ENCODE measurements around the gene DBX2. TPM values are rescaled to one million over a fixed set of nuclear protein-coding genes. Genes with fewer than 3 reads are reported as not detected.
A peak's percentile ranks its signal among the peaks of the same experiment; 100 is the strongest.

Gene DBX2
- total RNA-seq, 1 experiment from 2014 or later = 0.37 TPM

- Histone ChIP-seq H3K4me1 (ENCODE audit: insufficient read depth, low read length, poor library complexity, severe bottlenecking) (no peaks in the 10 kb centered on the region), H3K27ac (ENCODE audit: low read depth, low read length, poor library complexity, severe bottlenecking) (no peak overlapping the region), H3K36me3 (ENCODE audit: insufficient read depth, low read length, poor library complexity, severe bottlenecking) (no peaks in the 10 kb centered on the region), H3K27me3 (replicated peaks; ENCODE audit: insufficient read depth, low read depth, low read length, poor library complexity) (no peaks in the 10 kb centered on the region), H3K9me3 (ENCODE audit: low read depth, low read length, poor library complexity, severe bottlenecking) (no peaks in the 10 kb centered on the region), H3K4me3 (ENCODE audit: low read depth, low read length, poor library complexity, severe bottlenecking) (no peak overlapping the region)
- no peak for DNase-seq (ENCODE audit: low spot score)
- TF ChIP-seq EZH2 (IDR thresholded peaks at IDR 0.05; ENCODE audit: borderline replicate concordance, low read depth, low read length, poor library complexity, severe bottlenecking) (no peak), CTCF (conservative IDR thresholded peaks at IDR 0.05; ENCODE audit: low read depth, low read length) (no peak)
- CTCF ChIA-PET = no interaction called here
- intact Hi-C loops (cut with micrococcal nuclease; ENCODE audit: unreplicated experiment) = no loop called here
- POLR2A ChIA-PET (ENCODE audit: low non-redundant PET) = no interaction called here
- BruUV-seq (replicated peaks) = no TSS peak
Measured at GRCh38 chr12:45065125-45065626, 14.3 kb upstream of the DBX2 start.

- intact Hi-C loops (cut with micrococcal nuclease; ENCODE audit: unreplicated experiment) = no loop called here
- POLR2A ChIA-PET (ENCODE audit: low non-redundant PET) = no interaction called here
- TF ChIP-seq CTCF (conservative IDR thresholded peaks at IDR 0.05; ENCODE audit: low read depth, low read length) (no peak), EZH2 (IDR thresholded peaks at IDR 0.05; ENCODE audit: borderline replicate concordance, low read depth, low read length, poor library complexity, severe bottlenecking) (no peak)
- no peaks in the 10 kb centered on the region for H3K4me1 ChIP-seq (ENCODE audit: insufficient read depth, low read length, poor library complexity, severe bottlenecking)
- H3K4me3 ChIP-seq (ENCODE audit: low read depth, low read length, poor library complexity, severe bottlenecking) = no peak overlapping the region
- H3K36me3 ChIP-seq (ENCODE audit: insufficient read depth, low read length, poor library complexity, severe bottlenecking) = no peaks in the 10 kb centered on the region
- no peak overlapping the region for H3K27ac ChIP-seq (ENCODE audit: low read depth, low read length, poor library complexity, severe bottlenecking)
- no TSS peak for BruUV-seq (replicated peaks)
- no peak for DNase-seq (ENCODE audit: low spot score)
- CTCF ChIA-PET = no interaction called here
- H3K9me3 ChIP-seq (ENCODE audit: low read depth, low read length, poor library complexity, severe bottlenecking) = no peaks in the 10 kb centered on the region
- H3K27me3 ChIP-seq (replicated peaks; ENCODE audit: insufficient read depth, low read depth, low read length, poor library complexity) = no peaks in the 10 kb centered on the region
Measured at GRCh38 chr12:45060976-45061375, 10.1 kb upstream of the DBX2 start.

GRCh38 chr12:45051572-45052125 is 750 bp upstream of the DBX2 start:
- TF ChIP-seq EZH2 (IDR thresholded peaks at IDR 0.05; ENCODE audit: borderline replicate concordance, low read depth, low read length, poor library complexity, severe bottlenecking) (no peak), CTCF (conservative IDR thresholded peaks at IDR 0.05; ENCODE audit: low read depth, low read length) (no peak)
- peaks cover 11% of the 10 kb centered on the region for H3K4me1 ChIP-seq (ENCODE audit: insufficient read depth, low read length, poor library complexity, severe bottlenecking)
- no peaks in the 10 kb centered on the region for H3K9me3 ChIP-seq (ENCODE audit: low read depth, low read length, poor library complexity, severe bottlenecking)
- CTCF ChIA-PET = interaction anchor here (0.6 kb wide), 1 partner anchor 67 kb away, joined by 3 read pairs; no protein-coding TSS in a partner anchor
- H3K36me3 ChIP-seq (ENCODE audit: insufficient read depth, low read length, poor library complexity, severe bottlenecking) = no peaks in the 10 kb centered on the region
- peak overlapping the region; percentile 65 for H3K4me3 ChIP-seq (ENCODE audit: low read depth, low read length, poor library complexity, severe bottlenecking)
- peaks cover 6% of the 10 kb centered on the region for H3K27me3 ChIP-seq (replicated peaks; ENCODE audit: insufficient read depth, low read depth, low read length, poor library complexity)
- intact Hi-C loops (cut with micrococcal nuclease; ENCODE audit: unreplicated experiment) = no loop called here
- POLR2A ChIA-PET (ENCODE audit: low non-redundant PET) = interaction anchor here (0.7 kb wide), 1 partner anchor 15 kb away, joined by 3 read pairs; no protein-coding TSS in a partner anchor
- no peak overlapping the region for H3K27ac ChIP-seq (ENCODE audit: low read depth, low read length, poor library complexity, severe bottlenecking)
- no TSS peak for BruUV-seq (replicated peaks)
- peak; percentile 70 for DNase-seq (ENCODE audit: low spot score)
